ENCODE data around the gene CORIN. TPM values are rescaled to one million over a fixed set of nuclear protein-coding genes. Genes with fewer than 3 reads are reported as not detected.

Gene CORIN
- total and polyA plus RNA-seq, 2 donors (not counting 1 experiment from before 2014, with no cell fraction given), result 0.25 TPM; not detected in 1

DNA sequence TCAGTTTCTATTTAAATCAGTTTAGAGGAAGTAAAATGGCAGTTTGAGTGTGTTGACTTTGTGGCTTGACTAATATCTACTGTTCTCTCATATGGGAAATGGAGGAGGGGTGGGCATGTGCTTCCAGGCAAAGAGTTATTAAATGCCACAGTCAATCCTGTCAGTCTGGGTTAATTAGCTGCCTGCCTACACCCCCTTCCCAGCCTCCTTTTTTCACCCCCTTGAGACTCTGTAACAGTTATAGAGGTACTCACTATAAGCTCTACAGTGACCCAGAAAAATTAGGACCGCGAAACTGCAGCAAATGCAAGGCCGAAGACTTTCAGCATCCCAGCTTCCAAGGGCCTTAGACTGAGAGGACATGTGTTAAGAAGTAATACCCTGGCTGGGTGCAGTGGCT is 165.2 kb downstream of the CORIN start:
- Mint-ChIP-seq H3K4me3 (no peak overlapping the region), H3K27me3 (peaks cover 27% of the 10 kb centered on the region), H3K27ac (no peak overlapping the region), H3K9me3 (ENCODE audit: insufficient read depth) (no peaks in the 10 kb centered on the region), H3K4me1 (peaks cover 2% of the 10 kb centered on the region)
- TF ChIP-seq, protein P1, sequence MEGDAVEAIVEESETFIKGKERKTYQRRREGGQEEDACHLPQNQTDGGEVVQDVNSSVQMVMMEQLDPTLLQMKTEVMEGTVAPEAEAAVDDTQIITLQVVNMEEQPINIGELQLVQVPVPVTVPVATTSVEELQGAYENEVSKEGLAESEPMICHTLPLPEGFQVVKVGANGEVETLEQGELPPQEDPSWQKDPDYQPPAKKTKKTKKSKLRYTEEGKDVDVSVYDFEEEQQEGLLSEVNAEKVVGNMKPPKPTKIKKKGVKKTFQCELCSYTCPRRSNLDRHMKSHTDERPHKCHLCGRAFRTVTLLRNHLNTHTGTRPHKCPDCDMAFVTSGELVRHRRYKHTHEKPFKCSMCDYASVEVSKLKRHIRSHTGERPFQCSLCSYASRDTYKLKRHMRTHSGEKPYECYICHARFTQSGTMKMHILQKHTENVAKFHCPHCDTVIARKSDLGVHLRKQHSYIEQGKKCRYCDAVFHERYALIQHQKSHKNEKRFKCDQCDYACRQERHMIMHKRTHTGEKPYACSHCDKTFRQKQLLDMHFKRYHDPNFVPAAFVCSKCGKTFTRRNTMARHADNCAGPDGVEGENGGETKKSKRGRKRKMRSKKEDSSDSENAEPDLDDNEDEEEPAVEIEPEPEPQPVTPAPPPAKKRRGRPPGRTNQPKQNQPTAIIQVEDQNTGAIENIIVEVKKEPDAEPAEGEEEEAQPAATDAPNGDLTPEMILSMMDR (IDR thresholded peaks at IDR 0.05), result no peak
- no peak for TF ChIP-seq EZH2 (IDR thresholded peaks at IDR 0.05; ENCODE audit: borderline replicate concordance, insufficient read depth, low read depth, low read length, poor library complexity, severe bottlenecking)
- H2AFZ ChIP-seq (ENCODE audit: insufficient read depth, low read depth, low read length, poor library complexity, severe bottlenecking), result no peak overlapping the region
- no peaks in the 10 kb centered on the region for H3K36me3 ChIP-seq (replicated peaks in 1 of 2; ENCODE audit: control extremely low read depth in 1 of 2, control insufficient read depth in 1 of 2, extremely low read depth in 1 of 2, insufficient read depth in 2 of 2, low read length in 1 of 2)
- H3K4me3 ChIP-seq (ENCODE audit: control extremely low read depth in 1 of 5, extremely low read depth in 1 of 5, insufficient read depth in 1 of 5, low read depth in 2 of 5, low read length in 4 of 5), result no peak overlapping the region
- POLR2A ChIA-PET, result no interaction called here
- H3K9ac ChIP-seq (ENCODE audit: low read length), result no peak overlapping the region
- H3K9me3 ChIP-seq (ENCODE audit: control extremely low read depth in 1 of 3, control insufficient read depth in 2 of 3, insufficient read depth in 1 of 3, low read length in 2 of 3), result no peaks in the 10 kb centered on the region
- intact Hi-C loops (cut with micrococcal nuclease), result no loop called here
- CTCF ChIA-PET, result interaction anchor here (2.3 kb wide), 1 partner anchor 261 kb away, joined by 7 read pairs; no protein-coding TSS in a partner anchor
- H4K20me1 ChIP-seq (ENCODE audit: control insufficient read depth, insufficient read depth, low read length, poor library complexity, severe bottlenecking), result no peaks in the 10 kb centered on the region
- no peaks in the 10 kb centered on the region for H3K4me1 ChIP-seq (ENCODE audit: control insufficient read depth in 2 of 2, insufficient read depth in 2 of 2, low read length in 2 of 2)
- no peak for ATAC-seq (ENCODE audit: low read depth)
- no peak overlapping the region for H3K27ac ChIP-seq (ENCODE audit: low read length in 2 of 2)
- no peak for DNase-seq
- no peaks in the 10 kb centered on the region for H3K79me2 ChIP-seq (ENCODE audit: control insufficient read depth, insufficient read depth, low read length)
- WGBS (ENCODE audit: insufficient coverage), result 100% methylated on average over 3 of the region's 3 CpGs
- H3K4me2 ChIP-seq (replicated peaks; ENCODE audit: low read depth, low read length, poor library complexity, severe bottlenecking), result no peak overlapping the region
- H3K27me3 ChIP-seq (replicated peaks in 1 of 4; ENCODE audit: control extremely low read depth in 1 of 4, control insufficient read depth in 3 of 4, insufficient read depth in 4 of 4, low read length in 3 of 4), result peaks cover 0 to under 1% (median 0%) of the 10 kb centered on the region in 4 experiments

DNA sequence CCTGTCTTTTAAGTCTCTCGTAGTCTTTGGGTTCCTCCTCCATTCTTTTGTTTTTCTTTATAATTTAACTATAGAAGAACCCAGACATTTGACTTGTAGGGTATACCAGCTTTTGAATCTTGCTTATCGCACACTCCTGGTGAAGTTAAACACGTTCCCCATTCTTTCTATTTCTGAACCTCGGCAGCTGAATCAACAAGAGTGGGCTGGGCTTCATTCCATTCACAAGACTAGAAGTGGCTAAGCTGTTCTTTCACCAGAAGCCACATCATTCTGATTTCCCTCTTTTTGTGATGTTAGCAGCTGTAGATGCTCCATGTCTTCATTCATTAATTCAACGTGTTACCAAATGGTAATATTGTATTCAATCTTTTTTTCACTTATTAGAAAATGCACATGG is 167.9 kb downstream of the CORIN start:
- no peak overlapping the region for H3K4me3 ChIP-seq (ENCODE audit: control extremely low read depth in 1 of 5, extremely low read depth in 1 of 5, insufficient read depth in 1 of 5, low read depth in 2 of 5, low read length in 4 of 5)
- DNase-seq (no peak), ATAC-seq (ENCODE audit: low read depth) (no peak)
- no peaks in the 10 kb centered on the region for H4K20me1 ChIP-seq (ENCODE audit: control insufficient read depth, insufficient read depth, low read length, poor library complexity, severe bottlenecking)
- peaks cover 0 to 3% (median 0%) of the 10 kb centered on the region in 4 experiments for H3K27me3 ChIP-seq (replicated peaks in 1 of 4; ENCODE audit: control extremely low read depth in 1 of 4, control insufficient read depth in 3 of 4, insufficient read depth in 4 of 4, low read length in 3 of 4)
- H3K4me3 Mint-ChIP-seq, result no peak overlapping the region
- no peak overlapping the region for H2AFZ ChIP-seq (ENCODE audit: insufficient read depth, low read depth, low read length, poor library complexity, severe bottlenecking)
- H3K4me2 ChIP-seq (replicated peaks; ENCODE audit: low read depth, low read length, poor library complexity, severe bottlenecking), result no peak overlapping the region
- H3K4me1 ChIP-seq (ENCODE audit: control insufficient read depth in 2 of 2, insufficient read depth in 2 of 2, low read length in 2 of 2), result no peaks in the 10 kb centered on the region
- no peaks in the 10 kb centered on the region for H3K9me3 ChIP-seq (ENCODE audit: control extremely low read depth in 1 of 3, control insufficient read depth in 2 of 3, insufficient read depth in 1 of 3, low read length in 2 of 3)
- no peaks in the 10 kb centered on the region for H3K36me3 ChIP-seq (replicated peaks in 1 of 2; ENCODE audit: control extremely low read depth in 1 of 2, control insufficient read depth in 1 of 2, extremely low read depth in 1 of 2, insufficient read depth in 2 of 2, low read length in 1 of 2)
- H3K4me1 Mint-ChIP-seq, result peaks cover 2% of the 10 kb centered on the region
- H3K27ac Mint-ChIP-seq, result no peak overlapping the region
- ChIA-PET CTCF (interaction anchor here (1.1 to 4.4 kb wide), 7 partner anchors 8 to 439 kb away, joined by 3 to 48 read pairs (median 6); no protein-coding TSS in a partner anchor), POLR2A (no interaction called here)
- no peak overlapping the region for H3K9ac ChIP-seq (ENCODE audit: low read length)
- H3K79me2 ChIP-seq (ENCODE audit: control insufficient read depth, insufficient read depth, low read length), result no peaks in the 10 kb centered on the region
- peaks cover 32% of the 10 kb centered on the region for H3K27me3 Mint-ChIP-seq
- TF ChIP-seq, protein P1 (IDR thresholded peaks at IDR 0.05), result no peak
- TF ChIP-seq EZH2 (IDR thresholded peaks at IDR 0.05; ENCODE audit: borderline replicate concordance, insufficient read depth, low read depth, low read length, poor library complexity, severe bottlenecking), result no peak
- intact Hi-C loops (cut with micrococcal nuclease), result loop anchor here (1.0 to 5.0 kb wide), 3 partner anchors 167 to 417 kb away; partner anchors contain the start of gene CORIN
- no peak overlapping the region for H3K27ac ChIP-seq (ENCODE audit: low read length in 2 of 2)
- no peaks in the 10 kb centered on the region for H3K9me3 Mint-ChIP-seq (ENCODE audit: insufficient read depth)
- 92% methylated on average over 2 of the region's 5 CpGs for WGBS (ENCODE audit: insufficient coverage)

Measured in B cell (primary cell).